Heart left ventricle (tissue), 16 donors: ENCODE results near the gene ADTRP. TPM values are rescaled to one million over a fixed set of nuclear protein-coding genes. Genes with fewer than 3 reads are reported as not detected.

Source experiments
- ATAC-seq, 4 donors: fragments of 200-7000 bp; cut with Tn5 transposase; one replicate each; pipeline ENCODE4 v1.9.1; 2020 to 2022; ENCODE audit warnings: moderate library complexity in 4 of 4, mild to moderate bottlenecking in 3 of 4, moderate number of reproducible peaks in 1 of 4
- DNase-seq, 5 donors: peaks; one replicate each; pipeline ENCODE4 v3.0.0-alpha.2; 2020
- H3K27ac ChIP-seq, 12 donors: fragments of 200-600 bp; sonication (generic) in 4 of 12; one replicate each; pipeline versions ENCODE4 v1.5.0 to v1.8.0; 2016 to 2022; ENCODE audit warnings: mild to moderate bottlenecking in 2 of 12
- H3K27me3 ChIP-seq, 9 donors: fragments of 200-600 bp; sonication (generic) in 2 of 9; one replicate each; pipeline versions ENCODE4 v1.5.1 to v1.8.0; 2016 to 2022; ENCODE audit warnings: mild to moderate bottlenecking in 3 of 9
- H3K36me3 ChIP-seq, 9 donors: fragments of 200-600 bp; sonication (generic) in 2 of 9; one replicate each; pipeline versions ENCODE4 v1.5.0 to v1.8.0; 2018 to 2022; ENCODE audit warnings: mild to moderate bottlenecking in 2 of 9
- H3K4me1 ChIP-seq, 12 donors: fragments of 200-600 bp; sonication (generic) in 4 of 12; one replicate each; pipeline versions ENCODE4 v1.5.0 to v1.8.0; 2016 to 2022; ENCODE audit warnings: mild to moderate bottlenecking in 3 of 12
- H3K4me3 ChIP-seq, 12 donors: fragments of 200-600 bp; sonication (generic) in 4 of 12; one replicate each; pipeline versions ENCODE4 v1.5.0 to v1.8.0; 2017 to 2022; ENCODE audit warnings: mild to moderate bottlenecking in 9 of 12, moderate library complexity in 4 of 12
- H3K9me3 ChIP-seq, 12 donors: fragments of 200-600 bp; sonication (generic) in 4 of 12; one replicate each; pipeline versions ENCODE4 v1.5.0 to v1.8.0; 2016 to 2022; ENCODE audit warnings: mild to moderate bottlenecking in 1 of 12
- POLR2A ChIP-seq, 2 donors: fragments of 450-650 bp; IDR thresholded peaks; one replicate each; pipeline ENCODE4 v1.6.1; 2017; ENCODE audit warnings: antibody characterized with exemption in 2 of 2, mild to moderate bottlenecking in 2 of 2, moderate library complexity in 2 of 2
- WGBS, 4 donors: extraction: QIAGEN DNeasy Blood & Tissue Kit in 2 of 4; methylation state at CpG; one replicate each; pipeline versions ENCODE4 v1.1.5 to v1.1.7; 2013 to 2018; 5-methylcytosine and 5-hydroxymethylcytosine counted together
- intact Hi-C, 10 donors: fragments of 100-400 bp; cut with DNase I; formaldehyde crosslinking; loops; one replicate each; pipeline versions ENCODE4 v1.11.1 to v1.14.2; 2022
- polyA plus RNA-seq, 2 donors: library from polyadenylated mRNA; stranded (reverse); fragments of 200-250 nt; gene quantifications; one replicate each; pipeline ENCODE4 v1.2.3, GENCODE V29; 2013
- total RNA-seq, 9 donors: library from RNA; depleted of rRNA in 2 of 9; stranded (reverse); fragments of >200 nt in 2 of 9; fragmentation: NEBNext Ultra II Directional in 3 of 9; extraction: Animal tissue kit (Norgen Biotek cat#: 25700) in 3 of 9; gene quantifications; one replicate each; pipeline versions ENCODE4 v1.1.0 to v1.2.4, GENCODE V29; 2016 to 2023
- TF ChIP-seq, protein P1 (sequence below), 12 donors: fragments of 200-600 bp; sonication (generic) in 4 of 12; IDR thresholded peaks; one replicate each; pipeline versions ENCODE4 v1.5.0 to v1.8.0; 2018 to 2022; ENCODE audit warnings: antibody characterized with exemption in 12 of 12, mild to moderate bottlenecking in 5 of 12
- donor health status: ischemic (EF 13 %, LVEDD 7.1; RV severe dilation, severe dysfunction).
- donor health status: healthy with polysubstance abuse.
- donor health status: DM: no; HTN: yes; CAD: no.
- donor health status: DM: no; HTN: no; CAD: no.
- donor health status: ischemic (EF 25% LVEDD 6.9; RV normal size, moderate dysfunction).
- donor health status: ischemic (EF 25% LVEDD 5.7; RV mildly dilated, moderate dysfunction).
- donor health status: healthy.
- donor health status: DM: yes; HTN: yes; CAD: no.
- donor health status: ischemic (EF 35%, LVEDD 5.7; RV mildly dilated, moderate dysfunction).
- donor health status: nonischemic (EF 11% LVEDD 7.7; RV severe dilation, severe dysfunction).
- donor health status: DM: yes; HTN: yes; CAD: no.
- donor health status: PGD.
- donor health status: ischemic (EF 29% LVEDD 5.4; RV normal size, mild dysfunction).
- donor health status: nonischemic (EF 23%, LVEDD 6.1; RV moderate dilation, normal function).

The ADTRP gene
- total and polyA plus RNA-seq, 11 donors, result 0.26 to 0.85 (median 0.45) TPM; not detected in 7

- H3K4me3 ChIP-seq, result no peak overlapping the region
Observed at GRCh38 chr6:11789744-11790143, 11.1 kb upstream of the ADTRP start.

GRCh38 chr6:11788043-11788442, 9.4 kb upstream of the ADTRP start:
- Histone ChIP-seq H3K36me3 (no peaks in the 10 kb centered on the region), H3K27ac (no peak overlapping the region), H3K27me3 (no peaks in the 10 kb centered on the region), H3K4me1 (no peaks in the 10 kb centered on the region), H3K9me3 (peaks cover 0 to 10% (median 4%) of the 10 kb centered on the region in 12 donors), H3K4me3 (no peak overlapping the region)
- ATAC-seq (no peak), DNase-seq (no peak)
- 73 to 85% (median 76%) methylated on average over 4 of the region's 4 CpGs for WGBS, 4 donors
- intact Hi-C loops, result no loop called here
- TF ChIP-seq POLR2A (IDR thresholded peaks at IDR 0.05), result no peak
- TF ChIP-seq, protein P1, sequence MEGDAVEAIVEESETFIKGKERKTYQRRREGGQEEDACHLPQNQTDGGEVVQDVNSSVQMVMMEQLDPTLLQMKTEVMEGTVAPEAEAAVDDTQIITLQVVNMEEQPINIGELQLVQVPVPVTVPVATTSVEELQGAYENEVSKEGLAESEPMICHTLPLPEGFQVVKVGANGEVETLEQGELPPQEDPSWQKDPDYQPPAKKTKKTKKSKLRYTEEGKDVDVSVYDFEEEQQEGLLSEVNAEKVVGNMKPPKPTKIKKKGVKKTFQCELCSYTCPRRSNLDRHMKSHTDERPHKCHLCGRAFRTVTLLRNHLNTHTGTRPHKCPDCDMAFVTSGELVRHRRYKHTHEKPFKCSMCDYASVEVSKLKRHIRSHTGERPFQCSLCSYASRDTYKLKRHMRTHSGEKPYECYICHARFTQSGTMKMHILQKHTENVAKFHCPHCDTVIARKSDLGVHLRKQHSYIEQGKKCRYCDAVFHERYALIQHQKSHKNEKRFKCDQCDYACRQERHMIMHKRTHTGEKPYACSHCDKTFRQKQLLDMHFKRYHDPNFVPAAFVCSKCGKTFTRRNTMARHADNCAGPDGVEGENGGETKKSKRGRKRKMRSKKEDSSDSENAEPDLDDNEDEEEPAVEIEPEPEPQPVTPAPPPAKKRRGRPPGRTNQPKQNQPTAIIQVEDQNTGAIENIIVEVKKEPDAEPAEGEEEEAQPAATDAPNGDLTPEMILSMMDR (IDR thresholded peaks at IDR 0.05), result no peak

More at GRCh38 chr6:11789744-11790143, 11.1 kb upstream of the ADTRP start:
- H3K36me3 ChIP-seq, result no peaks in the 10 kb centered on the region
- H3K9me3 ChIP-seq, result peaks cover 0 to 23% (median 7%) of the 10 kb centered on the region in 12 donors
- WGBS, 4 donors, result 83 to 87% (median 85%) methylated on average over 5 of the region's 5 CpGs
- H3K27ac ChIP-seq, result no peak overlapping the region
- H3K4me1 ChIP-seq, result peaks cover 0 to 3% (median 0%) of the 10 kb centered on the region in 12 donors
- no peaks in the 10 kb centered on the region for H3K27me3 ChIP-seq
- no peak for TF ChIP-seq POLR2A (IDR thresholded peaks at IDR 0.05)
- TF ChIP-seq, protein P1 (IDR thresholded peaks at IDR 0.05), result no peak
- DNase-seq, result no peak
- no peak for ATAC-seq
- intact Hi-C loops, result no loop called here

DNA sequence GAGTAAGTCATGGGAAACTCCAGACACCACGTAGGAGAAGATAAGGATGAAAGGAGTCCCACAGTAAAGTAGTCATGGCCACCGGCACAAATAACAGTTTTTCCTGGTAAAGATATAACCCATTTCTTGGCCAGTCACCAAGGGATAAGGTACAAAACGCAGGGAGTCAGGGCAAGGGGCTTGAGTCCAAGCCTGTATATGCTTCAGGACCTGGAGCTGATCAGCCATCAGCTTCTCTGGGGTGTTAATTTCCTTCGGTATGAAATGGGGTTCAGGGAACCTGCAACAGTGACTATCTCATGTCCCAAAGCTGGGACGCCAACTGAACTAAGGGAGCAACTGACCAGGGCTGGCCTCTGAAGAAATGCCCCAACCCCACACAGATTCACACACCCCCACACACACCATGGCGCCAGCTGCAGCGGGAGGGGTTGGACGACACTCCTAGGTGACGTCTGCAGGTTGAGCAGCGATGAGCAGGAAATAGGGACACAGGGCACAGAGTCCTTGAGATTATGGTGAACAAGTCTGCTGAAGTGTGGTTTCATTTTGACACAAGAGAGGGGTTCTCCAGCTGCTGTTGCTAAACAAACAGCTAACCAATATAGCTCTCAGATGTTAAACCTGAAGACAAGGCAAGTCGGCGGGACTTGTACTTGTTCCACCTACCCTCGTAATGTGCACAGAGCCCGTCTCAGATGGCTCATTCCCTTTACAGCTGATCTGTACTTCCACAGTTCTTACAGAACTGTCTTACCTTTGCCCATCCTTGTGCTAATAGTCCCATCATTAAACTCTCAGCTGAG, 7.4 kb upstream of the ADTRP start:
- no peaks in the 10 kb centered on the region for H3K4me1 ChIP-seq
- no peaks in the 10 kb centered on the region for H3K9me3 ChIP-seq
- 67 to 75% (median 70%) methylated on average over 14 of the region's 14 CpGs for WGBS, 4 donors
- TF ChIP-seq POLR2A (IDR thresholded peaks at IDR 0.05), result no peak
- TF ChIP-seq, protein P1 (IDR thresholded peaks at IDR 0.05), result no peak
- peak overlapping the region in 1 of 12 donors; percentile 12 for H3K4me3 ChIP-seq
- no peaks in the 10 kb centered on the region for H3K36me3 ChIP-seq
- H3K27ac ChIP-seq, result no peak overlapping the region
- intact Hi-C loops, result no loop called here
- ATAC-seq (no peak), DNase-seq (no peak)
- H3K27me3 ChIP-seq, result no peaks in the 10 kb centered on the region

DNA sequence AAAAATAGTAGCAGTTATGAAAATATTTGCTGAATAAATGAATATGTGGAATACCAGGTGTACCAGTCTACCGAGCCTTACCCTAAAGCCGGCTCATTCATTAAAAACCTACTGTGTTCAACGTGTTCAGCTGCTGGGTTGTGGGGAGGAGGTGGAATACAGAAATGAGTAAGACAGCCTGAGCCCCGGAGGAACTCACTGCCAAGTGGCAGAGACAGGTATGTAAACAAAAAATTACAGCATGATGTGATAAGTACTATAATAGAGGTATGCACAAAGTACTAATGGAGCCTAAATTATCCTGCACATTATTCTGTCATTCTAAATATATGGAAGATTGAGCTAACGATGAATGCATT, 6.8 kb upstream of the ADTRP start:
- Histone ChIP-seq H3K27me3 (no peaks in the 10 kb centered on the region), H3K27ac (no peak overlapping the region), H3K4me1 (no peaks in the 10 kb centered on the region), H3K36me3 (no peaks in the 10 kb centered on the region), H3K9me3 (no peaks in the 10 kb centered on the region), H3K4me3 (no peak overlapping the region)
- ATAC-seq (no peak), DNase-seq (no peak)
- WGBS, 4 donors, result 73 to 84% (median 77%) methylated on average over 5 of the region's 5 CpGs
- intact Hi-C loops, result no loop called here
- no peak for TF ChIP-seq POLR2A (IDR thresholded peaks at IDR 0.05)
- TF ChIP-seq, protein P1 (IDR thresholded peaks at IDR 0.05), result no peak
